HG03575 (cell line): ENCODE data around the gene PMS2.
"Not testable (repeated sequence)": the region's sequence is repeated elsewhere in the genome, so short reads cannot be mapped to it uniquely, and the experiment has no call there.

ENCODE experiments used
- ATAC-seq: cut with Tn5 transposase; IDR thresholded peaks from one replicate; pipeline ENCODE4 v1.9.1; 2021; ENCODE audit not compliant: unreplicated experiment, insufficient number of reproducible peaks, low FRiP score; ENCODE audit errors: extremely low read depth

Gene PMS2

GRCh38 chr7:5931250-5931649, 77.6 kb downstream of the PMS2 start:
- ATAC-seq, result not testable (repeated sequence)

GRCh38 chr7:5930290-5930689, 78.6 kb downstream of the PMS2 start:
- not testable (repeated sequence) for ATAC-seq

DNA sequence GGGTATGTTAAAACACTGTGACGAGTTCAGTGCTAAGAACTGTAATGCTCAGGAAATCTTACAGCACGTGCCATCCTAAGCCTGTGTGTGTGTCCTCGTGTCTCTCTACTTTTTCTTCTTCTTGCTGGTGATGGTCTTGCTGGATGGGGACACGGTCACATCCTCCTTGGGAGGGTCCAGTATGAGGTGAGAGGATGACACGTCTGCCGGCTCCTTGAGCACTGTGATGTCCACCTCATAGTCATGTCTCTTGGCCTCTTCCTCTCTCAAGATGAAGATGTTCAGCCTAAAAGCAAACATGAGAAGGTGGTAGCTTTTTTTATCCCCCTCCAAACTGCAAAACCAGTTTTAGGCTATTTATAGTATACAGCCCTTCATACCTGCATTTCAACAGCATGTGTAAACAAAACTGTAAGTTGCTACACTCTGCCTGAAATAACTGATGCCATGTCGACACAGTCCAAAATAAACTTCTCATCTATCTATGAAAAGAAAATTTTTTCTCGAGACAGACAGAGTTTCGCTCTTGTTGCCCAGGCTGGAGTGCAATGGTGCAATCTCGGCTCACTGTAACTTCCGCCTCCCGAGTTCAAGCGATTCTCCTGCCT, 82.5 kb downstream of the PMS2 start:
- not testable (repeated sequence) for ATAC-seq

- ATAC-seq, result not testable (repeated sequence)
These were observed 84.2 kb downstream of the PMS2 start for GRCh38 chr7:5924630-5925029.

- not testable (repeated sequence) for ATAC-seq
These were observed 84.7 kb downstream of the PMS2 start for GRCh38 chr7:5924180-5924579.
